ENCODE results near the gene HYAL1.

DNA sequence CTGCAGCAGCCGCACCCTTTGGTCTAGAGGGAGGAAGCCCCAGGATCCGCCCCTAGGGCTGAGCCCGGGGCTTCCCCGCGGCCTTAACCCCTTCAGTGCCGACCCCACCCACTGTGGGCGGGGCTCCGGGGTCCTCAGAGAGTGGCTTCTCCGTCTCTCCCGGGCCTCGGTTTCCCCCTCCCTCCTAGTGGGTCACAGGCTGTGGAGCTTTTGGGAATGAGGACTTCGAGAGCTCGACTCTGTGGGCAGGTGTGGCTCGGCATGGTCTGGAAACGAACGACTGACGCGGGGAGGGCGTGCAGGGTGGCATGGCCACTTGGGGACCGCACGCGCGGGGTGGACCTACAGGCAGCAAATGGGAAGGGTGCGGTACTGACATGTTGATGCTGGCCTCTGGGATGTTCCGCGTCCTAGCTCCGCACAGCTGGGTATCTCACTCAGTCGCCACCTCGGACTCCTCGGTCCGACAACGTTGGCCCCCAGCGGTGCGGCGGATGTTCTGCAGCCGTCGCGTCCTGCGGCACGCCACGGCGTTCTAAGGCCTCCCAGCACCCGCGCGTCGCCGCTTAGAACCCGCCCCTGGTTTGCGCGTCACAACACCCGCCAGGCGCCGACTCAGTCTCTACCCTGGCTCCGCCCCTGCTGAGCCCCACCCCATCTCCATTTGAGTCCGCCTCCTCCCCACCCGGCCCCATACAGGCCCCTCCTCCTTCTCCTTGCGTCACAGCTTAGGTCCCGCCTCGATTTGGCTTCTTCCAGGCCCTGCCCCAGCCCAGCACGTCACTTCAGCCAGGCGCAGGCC lies 4.3 kb downstream of the HYAL1 start, which contains the start of the genes HYAL3 and NAA80:
- no peak for TF ChIP-seq EZH2phosphoT487 (IDR thresholded peaks at IDR 0.05; ENCODE audit: insufficient read depth, low read depth)
- no peak for TF ChIP-seq EZH2 (IDR thresholded peaks at IDR 0.05; ENCODE audit: insufficient read depth, poor library complexity, severe bottlenecking)

Data from GM23248 (cell line).